MM.1S (cell line): ENCODE results near the gene NACAD.

Source experiments
- EZH2 ChIP-seq: fragments of 300-600 bp; sonication (generic); optimal IDR thresholded peaks from 2 replicates; pipeline ENCODE3; 2017; ENCODE audit warnings: low read depth, mild to moderate bottlenecking, antibody characterized with exemption, low read length, mixed read lengths
- EZH2phosphoT487 ChIP-seq: fragments of 300-600 bp; sonication (generic); IDR thresholded peaks from 2 replicates; pipeline ENCODE4 v1.6.1; 2018; ENCODE audit warnings: antibody characterized with exemption, low read length
- TF ChIP-seq, protein P1 (sequence below): fragments of 300-600 bp; sonication (generic); IDR thresholded peaks from 2 replicates; pipeline ENCODE4 v1.5.1; 2016; ENCODE audit warnings: antibody characterized with exemption, low read length, mixed read lengths

DNA sequence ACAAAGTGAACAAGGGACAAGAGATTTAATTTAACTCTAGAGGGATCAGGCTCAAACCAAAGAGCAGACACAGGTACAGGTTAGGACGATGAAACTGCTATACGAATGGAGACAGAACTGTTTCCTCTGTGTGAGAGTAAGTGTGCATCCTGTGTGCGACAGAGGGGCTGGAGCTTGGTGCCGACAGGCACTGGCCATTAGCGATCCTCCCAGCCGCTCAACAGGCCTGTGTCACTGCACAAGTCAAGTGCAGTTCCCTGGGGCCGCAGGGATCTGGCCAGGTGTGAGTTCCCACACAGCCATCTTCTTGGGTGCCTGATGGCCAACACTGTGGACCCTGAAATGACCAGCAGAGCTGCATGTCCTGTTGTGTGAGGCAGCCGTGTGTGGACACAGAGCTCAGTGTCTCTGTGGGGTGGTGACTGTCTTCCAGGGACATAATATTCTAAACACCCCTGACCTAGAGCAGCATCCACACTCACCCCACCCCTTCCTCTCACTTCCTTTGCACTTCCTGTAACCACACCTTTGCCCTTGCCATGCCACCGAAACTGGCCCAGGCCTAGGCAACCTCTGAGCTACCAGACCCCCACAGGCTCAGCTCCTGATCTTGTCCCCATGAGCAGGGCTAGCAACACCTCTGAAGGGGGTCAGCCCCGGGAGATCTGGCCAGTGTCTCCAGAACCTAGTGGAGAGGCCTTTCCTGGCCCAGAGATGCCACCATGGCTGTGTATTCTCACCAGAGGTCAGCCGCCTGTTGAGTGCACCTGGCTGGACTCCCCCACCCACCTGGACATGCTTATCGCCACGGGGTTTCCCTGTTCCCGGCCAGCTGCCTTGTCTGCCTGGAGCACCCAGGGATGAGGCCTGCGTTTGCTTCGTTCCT, 34.4 kb upstream of the NACAD start:
- TF ChIP-seq, protein P1, sequence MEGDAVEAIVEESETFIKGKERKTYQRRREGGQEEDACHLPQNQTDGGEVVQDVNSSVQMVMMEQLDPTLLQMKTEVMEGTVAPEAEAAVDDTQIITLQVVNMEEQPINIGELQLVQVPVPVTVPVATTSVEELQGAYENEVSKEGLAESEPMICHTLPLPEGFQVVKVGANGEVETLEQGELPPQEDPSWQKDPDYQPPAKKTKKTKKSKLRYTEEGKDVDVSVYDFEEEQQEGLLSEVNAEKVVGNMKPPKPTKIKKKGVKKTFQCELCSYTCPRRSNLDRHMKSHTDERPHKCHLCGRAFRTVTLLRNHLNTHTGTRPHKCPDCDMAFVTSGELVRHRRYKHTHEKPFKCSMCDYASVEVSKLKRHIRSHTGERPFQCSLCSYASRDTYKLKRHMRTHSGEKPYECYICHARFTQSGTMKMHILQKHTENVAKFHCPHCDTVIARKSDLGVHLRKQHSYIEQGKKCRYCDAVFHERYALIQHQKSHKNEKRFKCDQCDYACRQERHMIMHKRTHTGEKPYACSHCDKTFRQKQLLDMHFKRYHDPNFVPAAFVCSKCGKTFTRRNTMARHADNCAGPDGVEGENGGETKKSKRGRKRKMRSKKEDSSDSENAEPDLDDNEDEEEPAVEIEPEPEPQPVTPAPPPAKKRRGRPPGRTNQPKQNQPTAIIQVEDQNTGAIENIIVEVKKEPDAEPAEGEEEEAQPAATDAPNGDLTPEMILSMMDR, result no peak
- TF ChIP-seq EZH2 (no peak), EZH2phosphoT487 (no peak)
